Neural cell (in vitro differentiated cells): ENCODE measurements around the gene KLHDC4.

Experiments
- CTCF ChIP-seq: fragments of 450-650 bp; IDR thresholded peaks from 2 replicates; pipeline ENCODE4 v1.5.1; 2014; ENCODE audit warnings: antibody characterized with exemption, mild to moderate bottlenecking, moderate library complexity; ENCODE audit not compliant: poor library complexity, severe bottlenecking
- EP300 ChIP-seq: fragments of 450-650 bp; conservative IDR thresholded peaks from 2 replicates; pipeline ENCODE4 v1.6.1; 2014; ENCODE audit warnings: antibody characterized with exemption, mild to moderate bottlenecking, moderate library complexity; ENCODE audit not compliant: poor library complexity, severe bottlenecking
- EZH2 ChIP-seq: fragments of 200-600, 300-800 bp; shearing (Covaris generic), sonication (generic); IDR thresholded peaks from 2 replicates; pipeline ENCODE4 v1.6.1; 2014; ENCODE audit warnings: antibody characterized with exemption, low read length, borderline replicate concordance, mild to moderate bottlenecking; ENCODE audit not compliant: insufficient read depth, poor library complexity, severe bottlenecking
- POLR2AphosphoS5 ChIP-seq: IDR thresholded peaks from 2 replicates; pipeline ENCODE4 v1.6.1; 2012
- RAD21 ChIP-seq: fragments of 450-650 bp; conservative IDR thresholded peaks from 2 replicates; pipeline ENCODE4 v1.6.1; 2014; ENCODE audit warnings: antibody characterized with exemption, mild to moderate bottlenecking, moderate library complexity
- REST ChIP-seq: IDR thresholded peaks from 2 replicates; pipeline ENCODE4 v1.6.1; 2012; ENCODE audit warnings: borderline replicate concordance

GRCh38 chr16:87675111-87675719 lies 90.6 kb downstream of the KLHDC4 start:
- no peak for TF ChIP-seq EZH2
- no peak for TF ChIP-seq REST
- TF ChIP-seq CTCF = no peak
- no peak for TF ChIP-seq POLR2AphosphoS5
- no peak for TF ChIP-seq RAD21
- no peak for TF ChIP-seq EP300
